ENCODE data around the gene PSMC1. TPM values are rescaled to one million over a fixed set of nuclear protein-coding genes. Genes with fewer than 3 reads are reported as not detected.

Gene PSMC1
- polyA plus RNA-seq, 2 of the 4 experiments (the other 2 are of a cell fraction): 328 to 336 TPM

DNA sequence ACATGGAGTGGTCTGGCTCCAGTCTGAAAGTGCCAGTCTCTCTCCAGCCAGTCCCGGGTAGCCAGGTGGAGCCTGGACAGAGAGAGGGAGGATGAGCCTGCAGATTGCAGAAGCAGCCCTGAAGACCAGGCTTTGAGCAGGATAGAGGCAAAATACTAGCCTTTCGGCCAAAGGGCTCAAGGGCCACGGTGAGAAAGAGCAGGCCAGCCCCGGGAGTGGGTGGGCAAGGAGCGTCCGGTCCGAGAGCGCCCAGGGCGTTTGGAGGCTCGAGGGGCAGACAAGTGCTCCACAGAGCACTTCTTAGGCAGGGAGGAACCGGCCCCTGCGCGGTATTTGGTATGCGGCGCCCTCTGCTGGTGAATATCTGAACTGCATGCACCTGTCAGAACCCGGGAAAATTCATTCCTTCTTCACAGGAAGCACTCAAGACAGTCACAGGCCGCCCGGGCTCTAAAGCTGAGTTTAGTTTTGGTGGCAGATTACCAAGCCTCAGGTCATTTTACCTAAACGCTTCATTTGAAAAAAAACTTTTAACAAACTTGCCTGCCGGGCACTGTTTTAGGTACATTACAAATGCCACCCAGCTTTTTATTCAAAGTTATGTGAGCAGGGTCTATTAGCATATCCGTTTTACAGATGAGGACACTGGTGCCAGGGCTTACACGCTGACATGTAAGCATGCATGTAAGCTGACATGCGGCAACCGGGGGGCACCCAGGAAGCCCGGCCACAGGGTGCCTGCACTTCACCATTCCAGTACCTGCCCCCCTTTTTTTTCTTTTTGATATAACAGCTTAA, 21.0 kb upstream of the PSMC1 start (continued):
- peak; percentile 83 to 89 for TF ChIP-seq RAD21 (conservative IDR thresholded peaks at IDR 0.05 in 1 of 2, IDR thresholded peaks at IDR 0.05 in 1 of 2)
- TF ChIP-seq, protein P1, sequence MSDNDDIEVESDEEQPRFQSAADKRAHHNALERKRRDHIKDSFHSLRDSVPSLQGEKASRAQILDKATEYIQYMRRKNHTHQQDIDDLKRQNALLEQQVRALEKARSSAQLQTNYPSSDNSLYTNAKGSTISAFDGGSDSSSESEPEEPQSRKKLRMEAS (IDR thresholded peaks at IDR 0.05): peak; percentile 86

DNA sequence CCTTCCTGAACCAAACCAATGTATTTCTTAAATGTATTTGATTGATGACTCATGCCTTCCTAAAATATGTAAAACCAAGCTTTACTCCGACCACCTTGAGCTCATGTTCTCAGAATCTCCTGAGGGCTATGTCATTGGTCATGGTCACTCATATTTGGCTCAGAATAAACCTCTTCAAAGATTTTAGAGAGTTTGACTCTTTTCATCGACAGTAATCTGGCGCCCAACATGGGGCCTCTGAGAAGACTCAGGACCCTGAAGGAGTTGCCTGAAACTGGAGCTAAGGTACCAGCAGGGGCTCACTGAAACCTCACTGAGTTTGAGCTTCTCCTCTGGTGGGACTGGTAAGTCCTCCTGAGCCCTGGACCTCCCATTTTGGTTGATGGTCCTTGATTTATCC, 17.2 kb upstream of the PSMC1 start:
- Histone ChIP-seq H3K4me2 (no peak overlapping the region), H3K4me1 (no peaks in the 10 kb centered on the region), H3K9me3 (peaks cover 51% of the 10 kb centered on the region), H3K27ac (no peak overlapping the region), H3K4me3 (no peak overlapping the region)
- ATAC-seq (no peak), FAIRE-seq (no peak), DNase-seq (ENCODE audit: low read depth in 1 of 2, low spot score in 1 of 2) (peak in 1 of 2 experiments; percentile 35)
- TF ChIP-seq FOSL2 (IDR thresholded peaks at IDR 0.05) (no peak), FOSL2 (CRISPR knock-in tag; IDR thresholded peaks at IDR 0.05) (peak; percentile 70; the same call in 1 of the 2 replicates)
- TF ChIP-seq, protein P2, sequence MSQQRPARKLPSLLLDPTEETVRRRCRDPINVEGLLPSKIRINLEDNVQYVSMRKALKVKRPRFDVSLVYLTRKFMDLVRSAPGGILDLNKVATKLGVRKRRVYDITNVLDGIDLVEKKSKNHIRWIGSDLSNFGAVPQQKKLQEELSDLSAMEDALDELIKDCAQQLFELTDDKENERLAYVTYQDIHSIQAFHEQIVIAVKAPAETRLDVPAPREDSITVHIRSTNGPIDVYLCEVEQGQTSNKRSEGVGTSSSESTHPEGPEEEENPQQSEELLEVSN (IDR thresholded peaks at IDR 0.05; ENCODE audit: borderline replicate concordance, low read depth): no peak
- ChIA-PET CTCF (interaction anchor here (0.5 to 11.0 kb wide), 2 partner anchors 120 to 266 kb away, joined by 4 to 188 read pairs; no protein-coding TSS in a partner anchor), POLR2A (no interaction called here)
- 28% methylated on average over 3 of the region's 3 CpGs for whole genome bisulfite sequencing (ENCODE audit: missing lambda C conversion rate)

DNA sequence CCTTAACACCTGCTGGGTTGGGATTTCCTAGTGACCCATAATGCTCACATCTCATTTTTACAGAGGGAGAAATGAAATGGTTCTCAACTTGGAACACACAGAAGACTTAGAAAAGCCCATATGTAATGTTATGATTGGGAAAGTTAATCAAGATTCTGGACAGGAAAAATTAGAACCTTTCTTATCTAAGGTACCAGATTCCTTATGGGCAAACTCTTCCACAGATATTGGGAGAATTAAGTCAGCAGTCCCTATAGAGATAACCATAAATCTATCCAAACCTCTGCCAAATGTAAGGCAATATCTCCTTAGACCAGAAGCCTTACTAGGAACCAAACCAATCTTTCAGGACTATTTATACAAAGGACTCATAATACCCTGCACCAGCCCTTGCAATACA, 13.9 kb upstream of the PSMC1 start:
- FAIRE-seq: no peak
- CTCF ChIA-PET: no interaction called here
- no peak for ATAC-seq
- Histone ChIP-seq H3K4me1 (no peaks in the 10 kb centered on the region), H3K27ac (no peak overlapping the region), H3K4me3 (no peak overlapping the region), H3K4me2 (no peak overlapping the region), H3K9me3 (peaks cover 43% of the 10 kb centered on the region)
- TF ChIP-seq ESRRA (IDR thresholded peaks at IDR 0.05; ENCODE audit: borderline replicate concordance, low read length) (no peak), RARB (CRISPR knock-in tag; IDR thresholded peaks at IDR 0.05) (no peak), FOSB (CRISPR knock-in tag; IDR thresholded peaks at IDR 0.05) (no peak), HOXB13 (CRISPR knock-in tag; IDR thresholded peaks at IDR 0.05; ENCODE audit: low read depth) (no peak), NR3C1 (IDR thresholded peaks at IDR 0.05) (no peak), BHLHE40 (IDR thresholded peaks at IDR 0.05; ENCODE audit: low read depth, low read length) (no peak), ZSCAN20 (CRISPR knock-in tag; IDR thresholded peaks at IDR 0.05) (no peak), POLR2A (IDR thresholded peaks at IDR 0.05; ENCODE audit: low read length) (no peak), POLR2AphosphoS2 (conservative IDR thresholded peaks at IDR 0.05; ENCODE audit: low read length) (no peak), HDAC2 (IDR thresholded peaks at IDR 0.05) (no peak)
- TF ChIP-seq, protein P3, sequence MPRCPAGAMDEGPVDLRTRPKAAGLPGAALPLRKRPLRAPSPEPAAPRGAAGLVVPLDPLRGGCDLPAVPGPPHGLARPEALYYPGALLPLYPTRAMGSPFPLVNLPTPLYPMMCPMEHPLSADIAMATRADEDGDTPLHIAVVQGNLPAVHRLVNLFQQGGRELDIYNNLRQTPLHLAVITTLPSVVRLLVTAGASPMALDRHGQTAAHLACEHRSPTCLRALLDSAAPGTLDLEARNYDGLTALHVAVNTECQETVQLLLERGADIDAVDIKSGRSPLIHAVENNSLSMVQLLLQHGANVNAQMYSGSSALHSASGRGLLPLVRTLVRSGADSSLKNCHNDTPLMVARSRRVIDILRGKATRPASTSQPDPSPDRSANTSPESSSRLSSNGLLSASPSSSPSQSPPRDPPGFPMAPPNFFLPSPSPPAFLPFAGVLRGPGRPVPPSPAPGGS (IDR thresholded peaks at IDR 0.05): no peak
- TF ChIP-seq, protein P4, sequence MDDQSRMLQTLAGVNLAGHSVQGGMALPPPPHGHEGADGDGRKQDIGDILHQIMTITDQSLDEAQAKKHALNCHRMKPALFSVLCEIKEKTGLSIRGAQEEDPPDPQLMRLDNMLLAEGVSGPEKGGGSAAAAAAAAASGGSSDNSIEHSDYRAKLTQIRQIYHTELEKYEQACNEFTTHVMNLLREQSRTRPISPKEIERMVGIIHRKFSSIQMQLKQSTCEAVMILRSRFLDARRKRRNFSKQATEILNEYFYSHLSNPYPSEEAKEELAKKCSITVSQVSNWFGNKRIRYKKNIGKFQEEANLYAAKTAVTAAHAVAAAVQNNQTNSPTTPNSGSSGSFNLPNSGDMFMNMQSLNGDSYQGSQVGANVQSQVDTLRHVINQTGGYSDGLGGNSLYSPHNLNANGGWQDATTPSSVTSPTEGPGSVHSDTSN (IDR thresholded peaks at IDR 0.05): no peak
- TF ChIP-seq, protein P5, sequence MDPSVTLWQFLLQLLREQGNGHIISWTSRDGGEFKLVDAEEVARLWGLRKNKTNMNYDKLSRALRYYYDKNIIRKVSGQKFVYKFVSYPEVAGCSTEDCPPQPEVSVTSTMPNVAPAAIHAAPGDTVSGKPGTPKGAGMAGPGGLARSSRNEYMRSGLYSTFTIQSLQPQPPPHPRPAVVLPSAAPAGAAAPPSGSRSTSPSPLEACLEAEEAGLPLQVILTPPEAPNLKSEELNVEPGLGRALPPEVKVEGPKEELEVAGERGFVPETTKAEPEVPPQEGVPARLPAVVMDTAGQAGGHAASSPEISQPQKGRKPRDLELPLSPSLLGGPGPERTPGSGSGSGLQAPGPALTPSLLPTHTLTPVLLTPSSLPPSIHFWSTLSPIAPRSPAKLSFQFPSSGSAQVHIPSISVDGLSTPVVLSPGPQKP (IDR thresholded peaks at IDR 0.05; ENCODE audit: low read depth, low read length): no peak
- TF ChIP-seq, protein P6, sequence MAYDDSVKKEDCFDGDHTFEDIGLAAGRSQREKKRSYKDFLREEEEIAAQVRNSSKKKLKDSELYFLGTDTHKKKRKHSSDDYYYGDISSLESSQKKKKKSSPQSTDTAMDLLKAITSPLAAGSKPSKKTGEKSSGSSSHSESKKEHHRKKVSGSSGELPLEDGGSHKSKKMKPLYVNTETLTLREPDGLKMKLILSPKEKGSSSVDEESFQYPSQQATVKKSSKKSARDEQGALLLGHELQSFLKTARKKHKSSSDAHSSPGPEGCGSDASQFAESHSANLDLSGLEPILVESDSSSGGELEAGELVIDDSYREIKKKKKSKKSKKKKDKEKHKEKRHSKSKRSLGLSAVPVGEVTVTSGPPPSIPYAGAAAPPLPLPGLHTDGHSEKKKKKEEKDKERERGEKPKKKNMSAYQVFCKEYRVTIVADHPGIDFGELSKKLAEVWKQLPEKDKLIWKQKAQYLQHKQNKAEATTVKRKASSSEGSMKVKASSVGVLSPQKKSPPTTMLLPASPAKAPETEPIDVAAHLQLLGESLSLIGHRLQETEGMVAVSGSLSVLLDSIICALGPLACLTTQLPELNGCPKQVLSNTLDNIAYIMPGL (CRISPR knock-in tag; IDR thresholded peaks at IDR 0.05; ENCODE audit: borderline replicate concordance): no peak
- TF ChIP-seq, protein P7, sequence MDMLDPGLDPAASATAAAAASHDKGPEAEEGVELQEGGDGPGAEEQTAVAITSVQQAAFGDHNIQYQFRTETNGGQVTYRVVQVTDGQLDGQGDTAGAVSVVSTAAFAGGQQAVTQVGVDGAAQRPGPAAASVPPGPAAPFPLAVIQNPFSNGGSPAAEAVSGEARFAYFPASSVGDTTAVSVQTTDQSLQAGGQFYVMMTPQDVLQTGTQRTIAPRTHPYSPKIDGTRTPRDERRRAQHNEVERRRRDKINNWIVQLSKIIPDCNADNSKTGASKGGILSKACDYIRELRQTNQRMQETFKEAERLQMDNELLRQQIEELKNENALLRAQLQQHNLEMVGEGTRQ (IDR thresholded peaks at IDR 0.05): no peak
- TF ChIP-seq, protein P8, sequence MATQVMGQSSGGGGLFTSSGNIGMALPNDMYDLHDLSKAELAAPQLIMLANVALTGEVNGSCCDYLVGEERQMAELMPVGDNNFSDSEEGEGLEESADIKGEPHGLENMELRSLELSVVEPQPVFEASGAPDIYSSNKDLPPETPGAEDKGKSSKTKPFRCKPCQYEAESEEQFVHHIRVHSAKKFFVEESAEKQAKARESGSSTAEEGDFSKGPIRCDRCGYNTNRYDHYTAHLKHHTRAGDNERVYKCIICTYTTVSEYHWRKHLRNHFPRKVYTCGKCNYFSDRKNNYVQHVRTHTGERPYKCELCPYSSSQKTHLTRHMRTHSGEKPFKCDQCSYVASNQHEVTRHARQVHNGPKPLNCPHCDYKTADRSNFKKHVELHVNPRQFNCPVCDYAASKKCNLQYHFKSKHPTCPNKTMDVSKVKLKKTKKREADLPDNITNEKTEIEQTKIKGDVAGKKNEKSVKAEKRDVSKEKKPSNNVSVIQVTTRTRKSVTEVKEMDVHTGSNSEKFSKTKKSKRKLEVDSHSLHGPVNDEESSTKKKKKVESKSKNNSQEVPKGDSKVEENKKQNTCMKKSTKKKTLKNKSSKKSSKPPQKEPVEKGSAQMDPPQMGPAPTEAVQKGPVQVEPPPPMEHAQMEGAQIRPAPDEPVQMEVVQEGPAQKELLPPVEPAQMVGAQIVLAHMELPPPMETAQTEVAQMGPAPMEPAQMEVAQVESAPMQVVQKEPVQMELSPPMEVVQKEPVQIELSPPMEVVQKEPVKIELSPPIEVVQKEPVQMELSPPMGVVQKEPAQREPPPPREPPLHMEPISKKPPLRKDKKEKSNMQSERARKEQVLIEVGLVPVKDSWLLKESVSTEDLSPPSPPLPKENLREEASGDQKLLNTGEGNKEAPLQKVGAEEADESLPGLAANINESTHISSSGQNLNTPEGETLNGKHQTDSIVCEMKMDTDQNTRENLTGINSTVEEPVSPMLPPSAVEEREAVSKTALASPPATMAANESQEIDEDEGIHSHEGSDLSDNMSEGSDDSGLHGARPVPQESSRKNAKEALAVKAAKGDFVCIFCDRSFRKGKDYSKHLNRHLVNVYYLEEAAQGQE (IDR thresholded peaks at IDR 0.05): no peak
- no peak for DNase-seq (ENCODE audit: low read depth in 1 of 2, low spot score in 1 of 2)
- POLR2A ChIA-PET: no interaction called here
